HL-60 (cell line): ENCODE data around the gene TSGA10.
A peak's percentile ranks its signal among the peaks of the same experiment; 100 is the strongest.

Experiments
- GABPA ChIP-seq: IDR thresholded peaks from 2 replicates; pipeline ENCODE4 v1.6.1; 2012; ENCODE audit warnings: low read depth
- POLR2AphosphoS5 ChIP-seq: IDR thresholded peaks from 2 replicates; pipeline ENCODE4 v1.6.1; 2012; ENCODE audit warnings: low read depth
- SPI1 ChIP-seq: IDR thresholded peaks from 2 replicates; pipeline ENCODE4 v1.6.1; 2012; ENCODE audit warnings: low read depth, mild to moderate bottlenecking, borderline replicate concordance
- TF ChIP-seq, protein P1 (sequence below): IDR thresholded peaks from one replicate; pipeline ENCODE4 v1.5.1; 2011; ENCODE audit warnings: low read length, control low read depth, inconsistent platforms; ENCODE audit not compliant: insufficient read depth
- TF ChIP-seq, protein P2 (sequence below): IDR thresholded peaks from 2 replicates; pipeline ENCODE4 v1.6.1; 2012; ENCODE audit warnings: low read depth; ENCODE audit not compliant: insufficient replicate concordance

DNA sequence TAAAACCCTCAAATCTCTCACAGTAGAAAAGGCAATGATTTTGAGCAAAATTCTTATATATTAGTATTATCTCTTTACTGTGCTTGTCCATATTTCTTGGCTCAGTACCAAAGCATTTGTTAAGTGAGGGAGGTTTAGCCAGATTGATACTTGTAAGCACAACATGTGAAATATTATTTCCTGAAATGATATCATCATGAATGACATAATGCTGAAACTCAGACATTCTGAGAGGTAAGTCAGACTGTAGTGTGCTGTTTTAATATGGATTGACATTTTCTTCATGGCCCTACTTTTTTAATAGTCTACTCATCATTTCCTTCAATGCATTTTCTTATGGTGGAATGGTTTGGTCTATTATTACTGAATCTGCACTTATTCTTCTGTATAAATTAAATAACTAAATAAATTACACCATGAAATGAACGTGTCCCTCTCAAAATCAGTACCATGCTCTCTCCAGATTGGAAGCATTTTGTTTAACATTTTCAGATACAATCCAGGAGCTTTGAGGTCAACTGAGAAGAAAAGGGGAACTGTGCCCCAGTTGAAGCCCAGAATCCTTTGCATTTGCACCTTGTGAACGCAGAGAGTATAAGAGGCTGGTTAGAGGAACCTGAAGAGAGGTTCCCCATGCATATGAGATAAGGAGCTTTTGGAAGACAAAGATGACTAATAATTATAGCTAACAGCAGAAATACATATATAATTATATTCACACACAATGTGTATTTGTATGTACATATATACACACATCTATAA lies 168.7 kb downstream of the TSGA10 start:
- TF ChIP-seq, protein P1, sequence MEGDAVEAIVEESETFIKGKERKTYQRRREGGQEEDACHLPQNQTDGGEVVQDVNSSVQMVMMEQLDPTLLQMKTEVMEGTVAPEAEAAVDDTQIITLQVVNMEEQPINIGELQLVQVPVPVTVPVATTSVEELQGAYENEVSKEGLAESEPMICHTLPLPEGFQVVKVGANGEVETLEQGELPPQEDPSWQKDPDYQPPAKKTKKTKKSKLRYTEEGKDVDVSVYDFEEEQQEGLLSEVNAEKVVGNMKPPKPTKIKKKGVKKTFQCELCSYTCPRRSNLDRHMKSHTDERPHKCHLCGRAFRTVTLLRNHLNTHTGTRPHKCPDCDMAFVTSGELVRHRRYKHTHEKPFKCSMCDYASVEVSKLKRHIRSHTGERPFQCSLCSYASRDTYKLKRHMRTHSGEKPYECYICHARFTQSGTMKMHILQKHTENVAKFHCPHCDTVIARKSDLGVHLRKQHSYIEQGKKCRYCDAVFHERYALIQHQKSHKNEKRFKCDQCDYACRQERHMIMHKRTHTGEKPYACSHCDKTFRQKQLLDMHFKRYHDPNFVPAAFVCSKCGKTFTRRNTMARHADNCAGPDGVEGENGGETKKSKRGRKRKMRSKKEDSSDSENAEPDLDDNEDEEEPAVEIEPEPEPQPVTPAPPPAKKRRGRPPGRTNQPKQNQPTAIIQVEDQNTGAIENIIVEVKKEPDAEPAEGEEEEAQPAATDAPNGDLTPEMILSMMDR = no peak
- TF ChIP-seq POLR2AphosphoS5 = no peak
- peak; percentile 97 for TF ChIP-seq SPI1
- TF ChIP-seq GABPA = no peak
- TF ChIP-seq, protein P2, sequence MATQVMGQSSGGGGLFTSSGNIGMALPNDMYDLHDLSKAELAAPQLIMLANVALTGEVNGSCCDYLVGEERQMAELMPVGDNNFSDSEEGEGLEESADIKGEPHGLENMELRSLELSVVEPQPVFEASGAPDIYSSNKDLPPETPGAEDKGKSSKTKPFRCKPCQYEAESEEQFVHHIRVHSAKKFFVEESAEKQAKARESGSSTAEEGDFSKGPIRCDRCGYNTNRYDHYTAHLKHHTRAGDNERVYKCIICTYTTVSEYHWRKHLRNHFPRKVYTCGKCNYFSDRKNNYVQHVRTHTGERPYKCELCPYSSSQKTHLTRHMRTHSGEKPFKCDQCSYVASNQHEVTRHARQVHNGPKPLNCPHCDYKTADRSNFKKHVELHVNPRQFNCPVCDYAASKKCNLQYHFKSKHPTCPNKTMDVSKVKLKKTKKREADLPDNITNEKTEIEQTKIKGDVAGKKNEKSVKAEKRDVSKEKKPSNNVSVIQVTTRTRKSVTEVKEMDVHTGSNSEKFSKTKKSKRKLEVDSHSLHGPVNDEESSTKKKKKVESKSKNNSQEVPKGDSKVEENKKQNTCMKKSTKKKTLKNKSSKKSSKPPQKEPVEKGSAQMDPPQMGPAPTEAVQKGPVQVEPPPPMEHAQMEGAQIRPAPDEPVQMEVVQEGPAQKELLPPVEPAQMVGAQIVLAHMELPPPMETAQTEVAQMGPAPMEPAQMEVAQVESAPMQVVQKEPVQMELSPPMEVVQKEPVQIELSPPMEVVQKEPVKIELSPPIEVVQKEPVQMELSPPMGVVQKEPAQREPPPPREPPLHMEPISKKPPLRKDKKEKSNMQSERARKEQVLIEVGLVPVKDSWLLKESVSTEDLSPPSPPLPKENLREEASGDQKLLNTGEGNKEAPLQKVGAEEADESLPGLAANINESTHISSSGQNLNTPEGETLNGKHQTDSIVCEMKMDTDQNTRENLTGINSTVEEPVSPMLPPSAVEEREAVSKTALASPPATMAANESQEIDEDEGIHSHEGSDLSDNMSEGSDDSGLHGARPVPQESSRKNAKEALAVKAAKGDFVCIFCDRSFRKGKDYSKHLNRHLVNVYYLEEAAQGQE = no peak
